Measurements from ENCODE around the gene ANKRD40.

GRCh38 chr17:50719924-50720794 lies 12.4 kb upstream of the ANKRD40 start:
- no peak for TF ChIP-seq YBX1 (IDR thresholded peaks at IDR 0.05)
- TF ChIP-seq POLR2A (IDR thresholded peaks at IDR 0.05; ENCODE audit: low read depth, low read length): no peak
